Thymus (tissue), 11 donors: ENCODE measurements around the gene TRPM5. TPM values are rescaled to one million over a fixed set of nuclear protein-coding genes. Genes with fewer than 3 reads are reported as not detected.

Experiments
- DNase-seq, 9 donors: peaks; one replicate each; pipeline ENCODE4 v3.0.0-alpha.2; 2013; ENCODE audit warnings: low spot score in 9 of 9, low read depth in 6 of 9, missing footprints in 1 of 9
- H3K27ac ChIP-seq, 2 donors: one replicate each; pipeline ENCODE4 v1.5.1; 2013; ENCODE audit warnings: control low read depth in 1 of 2, low read depth in 1 of 2, low read length in 1 of 2, mild to moderate bottlenecking in 1 of 2, moderate library complexity in 1 of 2
- H3K27me3 ChIP-seq, 2 donors: one replicate each; pipeline ENCODE4 v1.5.1; 2013; ENCODE audit warnings: low read length in 1 of 2; ENCODE audit not compliant: control insufficient read depth in 2 of 2, insufficient read depth in 1 of 2
- H3K36me3 ChIP-seq, 2 donors: one replicate each; pipeline ENCODE4 v1.5.1; 2013; ENCODE audit warnings: low read length in 1 of 2, mild to moderate bottlenecking in 1 of 2, moderate library complexity in 1 of 2; ENCODE audit not compliant: control insufficient read depth in 2 of 2, insufficient read depth in 2 of 2
- H3K4me1 ChIP-seq, 2 donors: one replicate each; pipeline ENCODE4 v1.5.1; 2013; ENCODE audit warnings: low read length in 2 of 2; ENCODE audit not compliant: control insufficient read depth in 2 of 2, insufficient read depth in 2 of 2
- H3K4me3 ChIP-seq, 2 donors: one replicate each; pipeline ENCODE4 v1.5.1; 2013; ENCODE audit warnings: low read length in 2 of 2, control low read depth in 1 of 2, mild to moderate bottlenecking in 1 of 2
- H3K9me3 ChIP-seq, 2 donors: one replicate each; pipeline ENCODE4 v1.5.1; 2013; ENCODE audit warnings: low read length in 1 of 2, mild to moderate bottlenecking in 1 of 2; ENCODE audit not compliant: control insufficient read depth in 2 of 2, insufficient read depth in 1 of 2
- WGBS: extraction: QIAGEN DNeasy Blood & Tissue Kit; methylation state at CpG from one replicate; pipeline ENCODE4 v1.1.7; 2013; 5-methylcytosine and 5-hydroxymethylcytosine counted together
- polyA plus RNA-seq: library from polyadenylated mRNA; stranded (reverse); fragments of 200-250 nt; gene quantifications from one replicate; pipeline ENCODE4 v1.2.3, GENCODE V29; 2013
- total RNA-seq: library from RNA; stranded (reverse); fragments of 120-200 nt; gene quantifications from one replicate; pipeline ENCODE4 v1.2.4, GENCODE V29; 2013
- donor health status: healthy.

Gene TRPM5
- total and polyA plus RNA-seq, 2 donors = 0.09 to 0.55 TPM

- DNase-seq = no peak
- Histone ChIP-seq H3K27ac (no peak overlapping the region), H3K4me3 (no peak overlapping the region), H3K4me1 (peaks cover 9 to 13% of the 10 kb centered on the region in 2 donors), H3K9me3 (no peaks in the 10 kb centered on the region), H3K27me3 (peaks cover 0 to 16% of the 10 kb centered on the region in 2 donors), H3K36me3 (peaks cover 23 to 30% of the 10 kb centered on the region in 2 donors)
- WGBS = 85% methylated on average over 12 of the region's 12 CpGs
These were observed 39.5 kb downstream of the TRPM5 start for GRCh38 chr11:2404735-2405196.

- 96% methylated on average over 31 of the region's 31 CpGs for WGBS
- H3K4me3 ChIP-seq = no peak overlapping the region
- H3K27me3 ChIP-seq = no peaks in the 10 kb centered on the region
- H3K4me1 ChIP-seq = peaks cover 18 to 25% of the 10 kb centered on the region in 2 donors
- H3K9me3 ChIP-seq = peaks cover 0 to 5% of the 10 kb centered on the region in 2 donors
- H3K36me3 ChIP-seq = peaks cover 25 to 30% of the 10 kb centered on the region in 2 donors
- DNase-seq = no peak
- no peak overlapping the region for H3K27ac ChIP-seq
These were observed 41.2 kb downstream of the TRPM5 start for GRCh38 chr11:2402890-2403645.

- Histone ChIP-seq H3K4me1 (peaks cover 18 to 25% of the 10 kb centered on the region in 2 donors), H3K9me3 (peaks cover 0 to 5% of the 10 kb centered on the region in 2 donors), H3K27me3 (no peaks in the 10 kb centered on the region), H3K36me3 (peaks cover 32 to 33% of the 10 kb centered on the region in 2 donors), H3K4me3 (no peak overlapping the region), H3K27ac (no peak overlapping the region)
- WGBS = 97% methylated on average over 13 of the region's 13 CpGs
- no peak for DNase-seq
These were observed 42.2 kb downstream of the TRPM5 start for GRCh38 chr11:2402106-2402505.

GRCh38 chr11:2401436-2401984 is 42.8 kb downstream of the TRPM5 start:
- Histone ChIP-seq H3K9me3 (peaks cover 0 to 5% of the 10 kb centered on the region in 2 donors), H3K27me3 (no peaks in the 10 kb centered on the region), H3K27ac (no peak overlapping the region), H3K36me3 (peaks cover 38% of the 10 kb centered on the region in 2 donors), H3K4me3 (peak overlapping the region; percentile 86 to 100), H3K4me1 (peaks cover 18 to 25% of the 10 kb centered on the region in 2 donors)
- 57% methylated on average over 12 of the region's 12 CpGs for WGBS
- DNase-seq = no peak

- WGBS = under 1% methylated on average over 55 of the region's 55 CpGs
- peak in 1 of 9 donors; percentile 47 for DNase-seq
- Histone ChIP-seq H3K36me3 (peaks cover 44 to 45% of the 10 kb centered on the region in 2 donors), H3K9me3 (peaks cover 0 to 5% of the 10 kb centered on the region in 2 donors), H3K27ac (peak overlapping the region; percentile 83 to 85), H3K27me3 (no peaks in the 10 kb centered on the region), H3K4me1 (peaks cover 18 to 25% of the 10 kb centered on the region in 2 donors), H3K4me3 (peak overlapping the region; percentile 86 to 100)
These were observed 43.4 kb downstream of the TRPM5 start for GRCh38 chr11:2400762-2401435.

GRCh38 chr11:2400069-2400761 is 44.1 kb downstream of the TRPM5 start, which contains the start of gene TSSC4:
Gene TSSC4, plus strand, starts transcription at chr11:2400750. Its CDS starts 1,884 bp downstream, at chr11:2402634.
- under 1% methylated on average over 66 of the region's 66 CpGs for WGBS
- H3K27me3 ChIP-seq = no peaks in the 10 kb centered on the region

GRCh38 chr11:2399488-2400068 is 44.7 kb downstream of the TRPM5 start:
- 29% methylated on average over 23 of the region's 23 CpGs for WGBS
- Histone ChIP-seq H3K36me3 (peaks cover 55 to 57% of the 10 kb centered on the region in 2 donors), H3K27me3 (no peaks in the 10 kb centered on the region), H3K9me3 (peaks cover 0 to 5% of the 10 kb centered on the region in 2 donors), H3K4me3 (peak overlapping the region; percentile 82 to 100), H3K27ac (peak overlapping the region; percentile 95 to 98), H3K4me1 (peaks cover 18 to 25% of the 10 kb centered on the region in 2 donors)
- no peak for DNase-seq

More at GRCh38 chr11:2400069-2400761, 44.1 kb downstream of the TRPM5 start, which contains the start of gene TSSC4:
- Histone ChIP-seq H3K4me3 (peak within 1 kb of the TSS; percentile 86 to 100), H3K27ac (peak within 1 kb of the TSS; percentile 95 to 98), H3K4me1 (peaks cover 18 to 25% of the 10 kb centered on the region in 2 donors), H3K36me3 (peaks cover 51% of the 10 kb centered on the region in 2 donors), H3K9me3 (peaks cover 0 to 5% of the 10 kb centered on the region in 2 donors)
- DNase-seq = peak; percentile 99 to 100 (median 100)

GRCh38 chr11:2398664-2399355 is 45.5 kb downstream of the TRPM5 start:
- WGBS = 84% methylated on average over 7 of the region's 7 CpGs
- Histone ChIP-seq H3K27me3 (no peaks in the 10 kb centered on the region), H3K9me3 (peaks cover 0 to 5% of the 10 kb centered on the region in 2 donors), H3K4me3 (peak overlapping the region in 1 of 2 donors; percentile 100), H3K36me3 (peaks cover 55 to 57% of the 10 kb centered on the region in 2 donors), H3K27ac (peak overlapping the region; percentile 25 to 98), H3K4me1 (peaks cover 18 to 25% of the 10 kb centered on the region in 2 donors)
- DNase-seq = no peak
